ENCODE data around the gene MCTP1. TPM values are rescaled to one million over a fixed set of nuclear protein-coding genes. Genes with fewer than 3 reads are reported as not detected.

Gene MCTP1
- polyA plus RNA-seq, 1 donor from 2014 or later = 1.9 TPM

DNA sequence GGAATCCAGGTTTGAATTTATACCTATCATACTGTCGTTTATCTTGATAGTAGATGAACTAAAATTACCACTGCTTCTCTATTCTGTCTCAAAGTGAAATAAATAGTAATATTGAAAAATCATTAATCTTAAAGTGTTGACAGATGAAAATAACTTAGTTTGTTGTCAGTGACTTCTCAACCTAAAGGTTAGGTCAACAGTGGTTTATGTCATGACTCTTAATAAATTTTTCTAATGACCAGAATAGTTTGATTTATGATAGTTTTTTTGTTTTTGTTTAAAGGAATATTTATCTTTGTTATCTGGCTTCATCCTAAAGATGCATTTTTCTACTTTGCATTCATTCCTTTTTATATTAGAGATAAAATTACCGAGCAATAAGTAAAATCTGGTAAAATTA is 585.3 kb downstream of the MCTP1 start:
- Histone ChIP-seq H3K9ac (ENCODE audit: low read length) (no peak overlapping the region), H3K27ac (ENCODE audit: low read length) (no peak overlapping the region), H2AFZ (ENCODE audit: low read depth, low read length) (no peak overlapping the region), H3K27me3 (ENCODE audit: insufficient read depth, low read depth, low read length) (no peaks in the 10 kb centered on the region), H3K79me2 (replicated peaks; ENCODE audit: insufficient read depth, low read length) (no peaks in the 10 kb centered on the region), H3K4me3 (ENCODE audit: low read length) (no peak overlapping the region), H3K36me3 (ENCODE audit: insufficient read depth, low read length) (no peaks in the 10 kb centered on the region), H3K4me2 (ENCODE audit: low read length) (no peak overlapping the region), H3K9me3 (ENCODE audit: low read length) (no peaks in the 10 kb centered on the region), H3K9me2 (ENCODE audit: insufficient read depth, low read length) (no peaks in the 10 kb centered on the region), H3F3A (ENCODE audit: insufficient read depth, low read length, poor library complexity, severe bottlenecking) (no peaks in the 10 kb centered on the region), H4K20me1 (ENCODE audit: insufficient read depth) (no peaks in the 10 kb centered on the region)
- TF ChIP-seq, protein P1, sequence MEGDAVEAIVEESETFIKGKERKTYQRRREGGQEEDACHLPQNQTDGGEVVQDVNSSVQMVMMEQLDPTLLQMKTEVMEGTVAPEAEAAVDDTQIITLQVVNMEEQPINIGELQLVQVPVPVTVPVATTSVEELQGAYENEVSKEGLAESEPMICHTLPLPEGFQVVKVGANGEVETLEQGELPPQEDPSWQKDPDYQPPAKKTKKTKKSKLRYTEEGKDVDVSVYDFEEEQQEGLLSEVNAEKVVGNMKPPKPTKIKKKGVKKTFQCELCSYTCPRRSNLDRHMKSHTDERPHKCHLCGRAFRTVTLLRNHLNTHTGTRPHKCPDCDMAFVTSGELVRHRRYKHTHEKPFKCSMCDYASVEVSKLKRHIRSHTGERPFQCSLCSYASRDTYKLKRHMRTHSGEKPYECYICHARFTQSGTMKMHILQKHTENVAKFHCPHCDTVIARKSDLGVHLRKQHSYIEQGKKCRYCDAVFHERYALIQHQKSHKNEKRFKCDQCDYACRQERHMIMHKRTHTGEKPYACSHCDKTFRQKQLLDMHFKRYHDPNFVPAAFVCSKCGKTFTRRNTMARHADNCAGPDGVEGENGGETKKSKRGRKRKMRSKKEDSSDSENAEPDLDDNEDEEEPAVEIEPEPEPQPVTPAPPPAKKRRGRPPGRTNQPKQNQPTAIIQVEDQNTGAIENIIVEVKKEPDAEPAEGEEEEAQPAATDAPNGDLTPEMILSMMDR (IDR thresholded peaks at IDR 0.05; ENCODE audit: poor library complexity, severe bottlenecking) = no peak
- TF ChIP-seq POLR2AphosphoS5 (IDR thresholded peaks at IDR 0.05) (no peak), SMC3 (conservative IDR thresholded peaks at IDR 0.05; ENCODE audit: poor library complexity) (no peak), EP300 (conservative IDR thresholded peaks at IDR 0.05; ENCODE audit: poor library complexity, severe bottlenecking) (no peak), MXI1 (conservative IDR thresholded peaks at IDR 0.05; ENCODE audit: poor library complexity, severe bottlenecking) (no peak), EZH2 (IDR thresholded peaks at IDR 0.05; ENCODE audit: borderline replicate concordance, insufficient read depth, low read length, poor library complexity, severe bottlenecking) (no peak), TAF1 (IDR thresholded peaks at IDR 0.05; ENCODE audit: low read depth) (no peak), RAD21 (conservative IDR thresholded peaks at IDR 0.05) (no peak)
- TF ChIP-seq, protein P2, sequence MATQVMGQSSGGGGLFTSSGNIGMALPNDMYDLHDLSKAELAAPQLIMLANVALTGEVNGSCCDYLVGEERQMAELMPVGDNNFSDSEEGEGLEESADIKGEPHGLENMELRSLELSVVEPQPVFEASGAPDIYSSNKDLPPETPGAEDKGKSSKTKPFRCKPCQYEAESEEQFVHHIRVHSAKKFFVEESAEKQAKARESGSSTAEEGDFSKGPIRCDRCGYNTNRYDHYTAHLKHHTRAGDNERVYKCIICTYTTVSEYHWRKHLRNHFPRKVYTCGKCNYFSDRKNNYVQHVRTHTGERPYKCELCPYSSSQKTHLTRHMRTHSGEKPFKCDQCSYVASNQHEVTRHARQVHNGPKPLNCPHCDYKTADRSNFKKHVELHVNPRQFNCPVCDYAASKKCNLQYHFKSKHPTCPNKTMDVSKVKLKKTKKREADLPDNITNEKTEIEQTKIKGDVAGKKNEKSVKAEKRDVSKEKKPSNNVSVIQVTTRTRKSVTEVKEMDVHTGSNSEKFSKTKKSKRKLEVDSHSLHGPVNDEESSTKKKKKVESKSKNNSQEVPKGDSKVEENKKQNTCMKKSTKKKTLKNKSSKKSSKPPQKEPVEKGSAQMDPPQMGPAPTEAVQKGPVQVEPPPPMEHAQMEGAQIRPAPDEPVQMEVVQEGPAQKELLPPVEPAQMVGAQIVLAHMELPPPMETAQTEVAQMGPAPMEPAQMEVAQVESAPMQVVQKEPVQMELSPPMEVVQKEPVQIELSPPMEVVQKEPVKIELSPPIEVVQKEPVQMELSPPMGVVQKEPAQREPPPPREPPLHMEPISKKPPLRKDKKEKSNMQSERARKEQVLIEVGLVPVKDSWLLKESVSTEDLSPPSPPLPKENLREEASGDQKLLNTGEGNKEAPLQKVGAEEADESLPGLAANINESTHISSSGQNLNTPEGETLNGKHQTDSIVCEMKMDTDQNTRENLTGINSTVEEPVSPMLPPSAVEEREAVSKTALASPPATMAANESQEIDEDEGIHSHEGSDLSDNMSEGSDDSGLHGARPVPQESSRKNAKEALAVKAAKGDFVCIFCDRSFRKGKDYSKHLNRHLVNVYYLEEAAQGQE (IDR thresholded peaks at IDR 0.05; ENCODE audit: borderline replicate concordance) = no peak

- Histone ChIP-seq H3K9me3 (ENCODE audit: low read length) (no peaks in the 10 kb centered on the region), H3K27ac (ENCODE audit: low read length) (no peak overlapping the region), H4K20me1 (ENCODE audit: insufficient read depth) (no peaks in the 10 kb centered on the region), H3F3A (ENCODE audit: insufficient read depth, low read length, poor library complexity, severe bottlenecking) (no peaks in the 10 kb centered on the region), H3K4me3 (ENCODE audit: low read length) (no peak overlapping the region), H3K27me3 (ENCODE audit: insufficient read depth, low read depth, low read length) (no peaks in the 10 kb centered on the region), H3K36me3 (ENCODE audit: insufficient read depth, low read length) (no peaks in the 10 kb centered on the region), H2AFZ (ENCODE audit: low read depth, low read length) (no peak overlapping the region), H3K9me2 (ENCODE audit: insufficient read depth, low read length) (no peaks in the 10 kb centered on the region), H3K9ac (ENCODE audit: low read length) (no peak overlapping the region), H3K79me2 (replicated peaks; ENCODE audit: insufficient read depth, low read length) (no peaks in the 10 kb centered on the region), H3K4me2 (ENCODE audit: low read length) (no peak overlapping the region)
- no peak for TF ChIP-seq MXI1 (conservative IDR thresholded peaks at IDR 0.05; ENCODE audit: poor library complexity, severe bottlenecking)
- peak; percentile 52 for TF ChIP-seq POLR2AphosphoS5 (IDR thresholded peaks at IDR 0.05)
- TF ChIP-seq, protein P1 (IDR thresholded peaks at IDR 0.05; ENCODE audit: poor library complexity, severe bottlenecking) = peak; percentile 10
- TF ChIP-seq EP300 (conservative IDR thresholded peaks at IDR 0.05; ENCODE audit: poor library complexity, severe bottlenecking) = peak; percentile 48
- no peak for TF ChIP-seq RAD21 (conservative IDR thresholded peaks at IDR 0.05)
These were observed 586.7 kb downstream of the MCTP1 start for GRCh38 chr5:94698197-94698596.

Data from neural cell (in vitro differentiated cells).